NCI-H2081 treated with DMSO at 0.1 percent for 48 hours (cell line): ENCODE data around the gene HSPA12A.

ENCODE experiments used
- DNase-seq: peaks from one replicate; lab custom pipeline; 2025; lab: John Stamatoyannopoulos, UW

Gene HSPA12A

DNA sequence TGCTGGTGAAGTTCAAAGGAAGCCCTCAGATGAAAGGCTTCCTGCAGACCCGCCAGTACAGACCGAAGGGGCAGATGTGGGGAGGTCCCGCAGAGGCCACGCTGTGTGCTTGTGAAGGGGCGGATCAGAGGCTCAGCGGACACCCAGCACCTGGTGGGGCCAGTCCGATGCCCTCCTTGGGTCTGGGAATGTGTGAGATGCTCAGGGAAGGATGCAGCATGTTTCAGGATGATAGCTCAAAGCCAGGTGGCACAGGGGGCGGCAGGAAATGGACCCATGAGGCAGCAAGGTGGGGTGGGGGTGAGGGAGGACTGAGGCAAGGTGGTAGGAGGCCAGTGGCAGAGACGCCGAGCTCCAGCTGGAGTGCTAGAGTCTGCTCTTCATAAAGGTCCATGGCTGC, 27.9 kb upstream of the HSPA12A start:
- no peak for DNase-seq

DNA sequence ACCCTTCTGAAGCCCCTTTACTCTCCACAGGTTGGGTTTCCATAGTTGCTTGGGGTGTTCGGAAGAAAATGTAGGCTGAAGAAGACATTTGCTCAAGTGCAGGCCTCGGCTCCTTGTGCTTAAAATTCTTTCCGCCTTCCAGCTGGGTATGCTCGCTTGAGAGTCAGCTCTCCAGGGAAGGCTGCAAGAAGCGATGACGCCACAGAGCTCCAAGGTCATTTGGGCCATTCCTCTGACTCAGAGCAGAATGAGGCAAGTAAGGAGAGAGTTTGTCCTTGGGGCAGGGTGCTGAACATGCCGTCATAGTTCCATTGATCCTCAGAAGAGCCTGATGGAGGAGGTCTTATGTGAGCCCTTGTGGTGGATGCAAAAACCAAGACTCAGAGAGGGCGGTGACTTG, 27.4 kb upstream of the HSPA12A start:
- DNase-seq: no peak

DNA sequence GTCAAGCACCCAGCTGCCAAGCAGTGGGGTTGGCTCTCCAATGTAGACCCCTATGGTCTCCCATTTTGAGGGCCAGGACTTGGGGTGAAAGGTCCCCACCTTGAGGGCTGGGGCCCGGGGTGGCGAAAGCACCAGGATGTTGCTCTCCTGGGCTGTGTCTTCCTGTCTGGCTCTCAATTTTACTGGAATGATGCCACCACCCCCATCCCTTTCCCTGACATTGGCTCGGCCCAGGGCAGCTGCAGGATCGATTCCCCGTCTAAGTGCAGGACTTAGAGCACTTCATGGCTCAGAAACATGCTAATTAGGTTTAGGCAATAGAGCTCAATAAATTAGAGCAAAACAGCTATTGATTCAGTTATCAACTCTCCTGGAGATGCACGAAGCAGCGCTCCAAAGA, 27.0 kb upstream of the HSPA12A start:
- no peak for DNase-seq

DNA sequence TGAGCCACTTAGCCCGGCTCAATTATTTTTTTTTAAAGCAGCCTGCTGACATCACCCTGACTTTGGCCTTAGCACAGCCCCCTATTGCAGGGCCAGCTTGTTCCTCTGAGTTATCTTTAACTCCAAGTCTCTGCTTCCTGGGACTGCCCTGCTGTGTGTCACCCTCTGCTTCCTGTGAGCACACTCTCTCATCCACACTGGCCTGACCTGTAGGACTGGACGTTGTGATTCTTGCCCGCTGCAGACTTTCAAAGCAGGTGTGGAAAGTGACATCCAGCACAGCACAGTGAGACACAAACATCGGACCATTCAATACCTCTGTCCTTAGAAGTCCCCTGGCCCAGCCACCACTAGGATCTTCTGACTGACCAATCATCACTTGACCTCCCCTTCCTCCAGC, 26.4 kb upstream of the HSPA12A start:
- DNase-seq: no peak

DNA sequence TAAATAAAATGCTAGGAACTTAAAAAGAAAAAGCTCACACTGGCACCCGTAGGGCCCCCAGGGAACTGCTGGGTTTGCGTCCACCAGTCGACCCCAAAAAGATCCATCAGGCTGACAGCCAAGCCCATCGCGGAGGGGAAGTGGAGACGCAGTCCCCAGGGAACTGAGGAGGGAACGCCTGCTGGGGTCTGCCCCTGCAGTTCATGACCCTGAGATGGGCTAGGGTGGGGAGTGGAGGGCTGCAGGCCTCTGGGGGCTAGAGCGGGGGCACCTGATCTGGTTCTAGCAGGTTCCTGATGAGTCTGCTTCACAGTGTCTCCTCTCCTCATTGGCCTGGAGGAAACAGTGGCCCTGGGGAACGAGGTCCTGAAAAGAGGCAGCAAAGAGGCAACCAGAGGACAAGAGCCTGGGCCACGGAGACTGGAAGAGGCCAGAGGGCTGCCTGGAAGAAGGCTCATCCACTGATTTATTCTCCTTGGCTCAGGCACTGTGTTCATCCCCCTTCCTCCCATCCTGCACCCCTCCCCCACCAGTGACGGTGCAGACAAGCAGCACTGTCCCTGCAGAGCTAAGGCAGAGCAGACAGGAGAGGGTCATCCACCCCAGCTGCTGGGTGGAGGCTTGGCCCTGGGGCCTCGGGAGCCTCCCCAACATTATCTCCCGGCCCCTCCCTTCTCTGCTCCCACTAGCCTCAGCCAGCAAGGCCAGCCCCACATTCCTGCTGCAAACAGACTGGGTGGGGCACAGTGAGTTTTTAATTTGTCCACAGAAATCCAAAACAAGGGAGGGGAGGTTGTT, 24.7 kb upstream of the HSPA12A start:
- DNase-seq: no peak

DNA sequence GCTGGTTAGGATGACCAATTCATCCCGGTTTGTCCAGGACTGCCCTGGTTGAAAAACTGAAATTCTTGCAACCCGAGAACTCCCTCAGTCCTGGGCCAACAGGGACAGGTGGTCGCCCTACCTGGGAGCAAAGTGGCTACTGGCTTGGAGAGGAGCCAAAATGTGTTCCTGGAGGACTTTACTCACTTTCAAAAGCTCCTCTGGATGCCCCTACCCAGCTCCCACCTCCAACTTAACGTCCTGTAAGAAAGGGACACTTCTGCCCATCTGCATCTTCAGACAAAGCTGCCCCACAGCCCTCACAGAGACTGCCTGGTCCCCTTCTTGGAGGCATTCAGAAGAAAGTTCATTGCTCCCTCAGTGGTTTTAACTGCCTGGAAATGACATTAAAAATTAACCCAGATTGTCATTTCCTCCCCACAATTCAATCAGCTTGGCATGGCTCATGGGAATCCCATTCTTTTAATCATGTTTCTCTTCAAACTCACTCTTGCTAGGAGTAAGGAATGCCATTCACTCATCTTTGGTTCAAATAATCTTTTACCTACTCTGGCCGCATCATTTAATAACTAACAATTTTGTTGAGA, 24.0 kb upstream of the HSPA12A start:
- no peak for DNase-seq

DNA sequence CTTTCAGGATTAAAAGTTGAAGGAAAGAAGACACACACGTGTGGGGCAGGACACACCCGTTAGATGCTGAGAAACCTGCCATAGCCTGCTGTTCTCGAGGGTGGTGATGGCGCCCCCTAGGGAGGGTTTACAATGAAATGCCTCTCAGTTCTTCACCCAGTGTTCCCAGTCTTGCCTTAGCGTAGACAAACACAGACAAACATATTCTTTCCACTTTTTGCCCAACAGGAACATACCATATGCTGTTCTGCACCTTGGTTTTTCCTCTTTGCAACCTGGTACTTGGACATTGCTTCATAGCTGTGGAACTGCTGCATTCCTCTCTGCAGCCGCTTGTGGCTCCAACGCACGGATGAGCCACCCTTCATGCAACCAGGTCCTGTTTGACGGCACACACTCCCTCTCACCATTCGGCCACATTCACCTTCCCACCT, 23.3 kb upstream of the HSPA12A start:
- DNase-seq: no peak

DNA sequence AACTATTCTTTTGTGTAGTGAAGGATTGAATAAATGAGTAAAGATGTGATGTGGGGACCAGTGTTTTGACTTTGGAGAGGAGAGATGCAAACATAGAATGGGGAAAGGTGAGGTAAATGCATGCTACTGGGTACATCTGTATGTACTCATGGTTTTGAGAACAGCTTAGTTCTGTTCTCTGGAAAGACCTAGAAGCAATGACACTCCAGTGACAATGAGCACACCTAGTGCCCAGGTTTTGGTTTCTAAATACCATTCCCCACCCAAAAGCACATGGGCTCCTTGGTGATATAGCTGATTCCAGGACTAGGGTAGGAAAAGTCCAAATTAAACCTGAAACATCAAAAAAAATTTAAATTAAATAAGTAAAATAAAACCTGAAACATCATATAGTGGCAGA, 22.6 kb upstream of the HSPA12A start:
- DNase-seq: no peak

DNA sequence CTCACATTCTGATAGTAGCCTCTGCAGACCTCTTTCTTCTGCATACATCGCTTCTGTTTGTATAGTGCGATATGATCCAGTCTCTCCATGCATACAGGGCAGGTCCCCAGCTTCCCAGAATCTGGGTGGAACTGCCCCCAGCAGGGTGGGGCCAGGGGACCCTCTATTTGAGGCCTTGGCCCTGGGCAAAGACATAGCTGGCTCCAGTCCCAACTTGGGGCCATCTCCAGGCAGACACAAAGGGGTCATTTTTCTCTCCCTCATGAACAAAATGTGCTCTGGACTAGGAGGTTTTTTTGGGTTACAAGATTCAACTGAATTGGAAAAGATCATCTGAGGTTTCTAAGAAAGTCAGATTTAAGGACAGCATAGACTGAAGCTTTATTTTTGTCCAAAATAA, 21.1 kb upstream of the HSPA12A start:
- DNase-seq: no peak

DNA sequence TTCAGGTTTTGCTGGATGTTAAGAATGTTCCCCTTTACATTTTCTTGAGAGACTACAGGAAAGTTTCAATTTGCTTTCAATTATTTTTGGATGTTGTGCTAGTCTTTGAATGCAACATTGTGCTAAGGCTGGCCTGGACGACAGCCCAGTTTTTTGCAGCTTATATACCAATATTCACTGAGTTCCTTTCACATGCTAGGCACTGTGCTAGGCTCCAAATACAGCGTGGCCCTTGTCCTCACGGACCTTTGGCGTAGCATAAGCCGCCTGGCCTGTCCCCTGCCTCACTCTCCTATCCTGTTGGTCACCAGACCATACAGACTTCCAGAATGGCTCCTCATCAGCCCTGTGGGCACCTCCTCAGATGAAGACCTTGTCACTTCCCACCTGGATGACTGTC, 19.5 kb upstream of the HSPA12A start:
- DNase-seq: no peak

DNA sequence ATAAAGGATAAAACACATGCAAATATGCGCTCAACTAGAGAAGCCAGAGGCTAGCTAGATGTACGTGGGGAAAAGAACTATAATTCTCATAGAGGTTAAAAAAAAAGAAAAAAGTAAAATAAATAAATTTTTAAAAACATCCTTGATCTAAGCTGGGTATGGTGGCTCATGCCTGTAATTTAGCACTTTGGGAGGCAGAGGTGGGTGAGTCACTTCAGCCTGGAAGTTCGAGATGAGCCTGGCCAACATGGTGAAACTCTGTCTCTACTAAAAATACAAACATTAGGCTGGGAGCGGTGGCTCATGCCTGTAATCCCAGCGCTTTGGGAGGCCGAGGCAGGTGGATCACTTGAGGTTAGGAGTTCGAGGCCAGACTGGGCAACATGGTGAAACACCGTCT, 18.6 kb upstream of the HSPA12A start:
- DNase-seq: no peak

DNA sequence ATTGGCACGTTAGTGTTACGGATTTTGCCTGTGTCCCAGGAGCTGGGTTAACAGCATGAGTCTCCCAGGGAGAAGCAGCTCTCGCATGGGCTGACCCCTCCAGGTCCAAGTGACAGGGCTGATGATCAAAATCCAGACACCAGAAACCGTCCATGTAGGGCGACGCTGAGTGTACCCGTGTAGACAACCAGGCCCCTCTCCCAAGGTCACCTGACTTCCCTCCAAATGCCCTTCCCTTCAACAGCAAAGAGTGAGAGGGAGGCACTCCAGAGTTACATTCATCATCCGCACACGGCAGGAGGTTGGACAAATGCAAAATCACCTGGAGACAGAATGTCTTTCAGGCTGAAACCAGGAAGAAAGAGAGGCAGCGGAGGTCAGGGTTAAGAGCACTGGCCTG, 14.9 kb upstream of the HSPA12A start:
- DNase-seq: no peak

DNA sequence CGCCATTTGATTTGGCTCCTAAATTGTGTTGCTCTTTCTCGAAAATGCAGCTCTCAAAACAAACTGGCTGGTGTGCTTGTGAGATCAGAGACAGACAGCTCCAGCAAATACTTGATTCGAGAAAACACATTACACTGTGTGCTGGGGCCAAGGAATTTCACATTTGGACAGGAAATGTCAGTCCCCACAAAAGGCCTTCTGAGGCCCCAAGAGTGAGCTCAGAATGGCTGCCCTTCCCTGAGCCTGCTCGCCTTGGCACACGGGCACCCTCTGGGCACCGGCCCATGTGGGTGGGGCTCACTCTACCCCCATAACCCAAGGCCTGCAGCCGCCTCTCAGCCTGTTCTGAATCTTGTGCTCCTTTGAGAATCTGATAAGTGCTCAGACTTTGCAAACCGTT, 13.9 kb upstream of the HSPA12A start:
- DNase-seq: no peak

DNA sequence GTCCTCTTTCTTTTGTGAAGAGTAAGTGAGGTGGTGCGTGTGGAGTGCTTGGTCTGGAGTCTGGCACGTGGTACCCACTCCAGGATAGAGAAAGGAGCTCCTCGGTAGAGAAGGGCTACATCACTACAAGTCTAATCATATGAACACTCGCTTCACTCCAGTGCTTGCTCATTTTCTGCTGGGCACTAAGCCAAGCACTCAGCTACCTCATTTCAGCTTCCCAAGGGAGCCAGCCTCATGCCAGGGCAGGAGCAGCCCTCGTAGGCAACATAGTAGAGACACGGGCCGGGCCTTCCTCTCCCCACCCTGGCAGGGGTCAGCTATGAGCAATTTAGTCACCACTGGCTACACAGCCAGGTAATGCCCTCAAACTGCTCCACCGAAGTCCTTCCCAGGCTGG, 11.4 kb upstream of the HSPA12A start:
- DNase-seq: no peak

DNA sequence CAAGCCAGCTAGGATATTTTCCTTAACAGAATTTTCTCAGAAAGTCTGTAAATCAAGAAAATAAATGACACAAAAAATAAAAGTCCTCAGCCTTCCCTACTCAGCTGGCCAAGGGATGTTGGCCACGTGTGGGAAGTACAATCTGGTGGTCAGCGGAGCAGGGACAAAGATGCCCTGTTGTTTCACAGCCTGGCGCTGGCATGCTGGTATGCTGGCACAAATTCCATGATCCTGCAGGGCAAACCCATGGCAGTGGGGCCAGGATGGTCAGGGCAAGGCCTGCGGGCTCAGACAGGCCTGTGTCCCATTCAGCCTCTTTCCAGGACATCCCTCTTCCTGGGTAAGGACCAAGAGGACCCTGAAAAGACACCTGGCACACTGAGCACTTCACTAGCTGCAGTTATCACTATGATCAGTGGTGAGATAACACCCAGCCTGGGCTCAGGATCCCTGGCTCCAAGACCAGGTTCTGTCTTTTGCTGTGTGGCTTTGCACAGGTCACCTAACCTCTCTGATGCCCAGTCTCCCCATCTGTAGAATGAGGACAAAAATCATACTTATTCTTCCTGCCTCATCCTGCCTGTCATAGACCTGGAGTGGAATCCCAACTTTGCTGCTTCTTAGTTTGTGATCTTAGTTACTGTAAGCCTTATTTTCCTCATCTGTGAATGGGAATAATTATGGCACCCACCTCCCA, 10.8 kb upstream of the HSPA12A start:
- DNase-seq: no peak

DNA sequence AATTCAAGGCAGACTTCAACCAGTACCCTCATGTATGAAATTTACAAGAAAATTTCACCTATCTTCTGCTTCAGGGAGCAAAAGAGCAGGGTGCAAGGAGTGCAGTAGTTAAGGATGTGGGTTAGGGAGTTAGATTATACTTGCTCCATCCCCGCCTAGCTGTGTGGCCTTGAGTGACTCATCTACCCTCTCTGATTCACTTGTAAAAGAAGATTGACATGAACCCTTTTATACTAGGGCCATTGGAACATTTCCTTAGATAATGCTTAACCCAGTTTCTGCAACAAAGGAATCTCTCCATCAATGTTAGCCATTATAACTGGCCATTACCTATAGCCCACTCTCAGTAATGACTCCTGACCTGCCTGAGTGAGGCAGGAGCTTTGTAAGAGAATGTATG, 10.2 kb upstream of the HSPA12A start:
- no peak for DNase-seq

DNA sequence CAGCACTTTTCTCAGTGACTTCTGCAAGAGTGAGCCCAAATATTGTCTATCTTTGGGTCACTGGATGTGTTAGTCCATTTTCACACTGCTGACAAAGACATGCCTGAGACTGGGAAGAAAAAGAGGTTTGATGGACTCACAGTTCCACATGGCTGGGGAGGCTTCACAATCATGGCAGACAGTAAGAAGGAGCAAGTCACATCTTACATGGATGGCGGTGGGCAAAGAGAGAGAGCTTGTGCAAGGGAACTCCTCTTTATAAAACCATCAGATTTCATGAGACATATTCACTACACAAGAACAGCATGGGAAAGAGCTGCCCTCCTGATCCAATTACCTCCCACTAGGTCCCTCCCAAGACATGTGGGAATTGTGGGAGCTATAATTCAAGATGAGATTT, 6.1 kb upstream of the HSPA12A start:
- DNase-seq: no peak

DNA sequence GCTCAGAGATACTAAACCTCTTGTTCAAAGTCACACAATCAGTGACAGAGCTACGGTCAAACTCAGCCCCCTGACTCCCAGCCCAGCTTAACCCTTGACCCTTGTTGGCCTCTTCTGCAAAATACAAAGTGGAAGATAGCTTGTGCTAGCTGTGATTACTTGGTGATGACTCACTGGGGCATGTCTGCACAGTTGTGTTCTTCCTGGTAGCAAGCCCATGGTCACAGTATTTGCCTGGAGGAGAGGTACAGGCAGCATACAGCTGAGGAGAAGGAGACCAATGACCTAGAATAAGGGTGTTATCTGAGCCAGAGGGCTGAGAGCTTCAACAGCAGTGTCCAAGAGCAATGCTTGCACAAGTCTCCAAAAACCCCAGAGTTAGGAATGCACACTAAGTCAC, 5.7 kb upstream of the HSPA12A start:
- no peak for DNase-seq

DNA sequence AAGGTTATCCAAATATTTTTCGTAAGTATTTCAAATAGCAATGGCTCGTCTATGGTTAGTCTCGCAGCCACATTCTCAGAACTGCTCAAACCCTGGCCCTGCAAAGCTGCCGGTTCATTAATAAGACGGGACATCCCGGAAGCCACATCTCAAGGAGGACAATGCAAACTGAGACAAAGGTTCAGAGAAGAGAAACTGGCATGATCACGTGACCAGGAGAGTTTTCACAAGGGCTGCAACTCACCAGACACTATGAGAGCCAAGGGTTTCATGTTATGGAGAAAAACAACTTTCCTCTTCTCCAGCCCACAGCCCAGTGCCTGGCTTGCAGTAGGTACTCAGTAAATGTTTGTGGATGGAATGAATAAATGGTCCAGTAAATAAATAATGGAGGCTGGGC, 5.0 kb upstream of the HSPA12A start:
- no peak for DNase-seq

DNA sequence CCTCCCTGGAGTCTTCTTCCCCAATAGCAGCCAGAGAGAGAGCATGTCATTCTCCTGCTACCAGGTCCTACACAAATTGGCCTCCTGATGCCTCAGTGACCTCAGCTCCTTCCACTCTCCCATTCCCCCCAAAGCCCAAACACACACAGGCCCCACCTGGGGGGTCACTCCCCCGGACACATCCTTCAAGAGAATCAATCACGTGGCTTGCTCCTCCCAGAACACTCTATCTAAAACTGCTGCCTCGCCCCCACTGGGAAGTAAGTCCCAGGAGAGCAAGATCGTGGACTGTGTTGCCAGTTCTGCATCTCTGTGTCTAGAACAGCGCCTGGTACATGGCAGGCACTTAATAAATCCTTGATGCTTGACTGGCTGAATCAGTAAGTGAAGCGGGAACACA, 2.5 kb upstream of the HSPA12A start:
- no peak for DNase-seq

DNA sequence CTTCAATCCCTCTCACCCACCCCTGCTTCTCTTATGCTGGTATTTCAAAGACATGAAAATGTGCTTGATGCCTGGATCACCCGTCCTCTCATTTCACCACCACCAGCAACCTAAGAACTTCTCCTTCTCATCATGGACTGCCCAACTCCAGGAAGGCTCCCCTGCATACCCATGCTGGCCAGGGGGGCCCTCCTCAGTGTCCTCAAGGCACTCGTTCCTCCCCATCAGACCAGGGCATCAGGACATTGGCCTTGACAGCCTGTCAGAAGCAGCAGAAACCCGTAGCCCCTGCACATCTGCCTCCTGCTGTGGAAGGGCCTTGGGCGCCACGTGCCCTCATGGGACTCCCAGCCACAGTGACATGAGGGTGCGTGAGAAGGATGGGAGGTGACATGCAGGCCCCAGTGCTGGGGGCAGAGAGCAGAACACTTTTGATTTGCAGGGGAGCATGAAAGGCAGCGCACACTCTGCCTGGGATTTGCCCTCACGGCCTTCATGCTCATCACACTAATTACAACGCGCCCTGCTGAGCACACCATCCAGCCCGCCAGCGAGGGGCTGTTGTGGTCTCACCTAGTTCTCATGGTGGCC, 1.9 kb upstream of the HSPA12A start:
- no peak for DNase-seq

DNA sequence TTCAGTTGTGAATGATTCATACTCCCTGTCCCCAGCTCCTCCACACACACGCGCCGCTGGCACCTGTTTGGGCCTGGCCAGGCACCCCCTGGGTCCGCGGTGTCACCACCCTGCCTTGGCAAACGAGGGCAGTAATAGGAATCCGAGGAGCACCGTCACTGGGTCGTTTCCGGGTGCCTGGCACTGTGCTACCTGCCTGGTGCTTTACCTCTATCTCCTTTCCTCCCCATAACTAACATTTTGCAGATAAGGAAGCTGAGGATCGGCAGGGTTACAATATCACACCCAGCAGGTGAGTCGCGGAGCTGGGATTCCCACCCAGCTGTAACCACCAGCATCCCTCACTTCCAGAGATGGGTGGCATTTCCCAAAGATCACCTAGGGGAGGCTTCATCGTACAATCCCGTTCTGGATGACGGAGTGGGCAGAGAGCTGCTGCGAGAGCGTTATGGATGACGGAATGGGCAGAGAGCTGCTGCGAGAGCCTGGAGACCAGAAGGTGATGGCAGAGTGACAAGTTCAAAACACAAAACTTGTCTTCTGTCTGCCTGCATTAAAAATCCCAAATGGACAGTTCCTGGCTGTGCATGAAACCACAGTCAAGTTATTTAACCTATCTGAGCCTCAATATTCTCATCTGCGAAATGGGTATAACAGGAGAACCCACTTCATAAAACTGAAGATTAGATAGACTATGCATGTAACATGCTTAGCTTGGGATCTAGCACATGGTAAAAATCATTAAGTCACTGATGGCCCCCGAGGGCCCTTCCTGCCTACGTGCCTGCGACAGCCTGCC, 1.1 kb upstream of the HSPA12A start:
- DNase-seq: no peak
